Thyroid gland (tissue), 4 donors: ENCODE results near the gene CLEC19A. TPM values are rescaled to one million over a fixed set of nuclear protein-coding genes. Genes with fewer than 3 reads are reported as not detected.

Experiments used
- DNase-seq, 2 donors: peaks; one replicate each; pipeline ENCODE4 v3.0.0-alpha.2; 2019
- H3K27ac ChIP-seq, 3 donors: fragments of 200-600 bp; sonication (generic); 1 replicate in 2 of 3; 2 replicates in 1 of 3; pipeline ENCODE4 v1.5.1; 2016 to 2019; ENCODE audit warnings: mild to moderate bottlenecking in 1 of 3, moderate library complexity in 1 of 3
- H3K27me3 ChIP-seq: fragments of 200-600 bp; sonication (generic); one replicate; pipeline ENCODE4 v1.5.1; 2019
- H3K36me3 ChIP-seq, 2 donors: fragments of 200-600 bp; sonication (generic); one replicate each; pipeline ENCODE4 v1.5.1; 2016 to 2019
- H3K4me1 ChIP-seq, 2 donors: fragments of 200-600 bp; sonication (generic); one replicate each; pipeline ENCODE4 v1.5.1; 2017 to 2019
- H3K4me3 ChIP-seq, 3 donors: fragments of 200-600 bp; sonication (generic); replicated peaks in 1 of 3; 1 replicate in 2 of 3; 2 replicates in 1 of 3; pipeline ENCODE4 v1.5.1; 2016; ENCODE audit warnings: mild to moderate bottlenecking in 1 of 3
- H3K9me3 ChIP-seq: fragments of 200-600 bp; sonication (generic); one replicate; pipeline ENCODE4 v1.5.1; 2017
- CTCF ChIP-seq, 6 experiments: fragments of 200-600 bp in 3 of 6; fragments of 450-650 bp in 3 of 6; sonication (generic) in 3 of 6; IDR thresholded peaks; one replicate each; pipeline ENCODE4 v1.5.1; 2016 to 2019; ENCODE audit warnings: antibody characterized with exemption in 6 of 6, mild to moderate bottlenecking in 2 of 6, inconsistent platforms in 1 of 6, moderate library complexity in 1 of 6
- POLR2A ChIP-seq, 2 donors: fragments of 450-650 bp; IDR thresholded peaks; one replicate each; pipeline ENCODE4 v1.6.1; 2017; ENCODE audit warnings: antibody characterized with exemption in 2 of 2, mild to moderate bottlenecking in 2 of 2, moderate library complexity in 1 of 2
- WGBS, 2 donors: methylation state at CpG; one replicate each; pipeline ENCODE4 v1.1.5; 2017; 5-methylcytosine and 5-hydroxymethylcytosine counted together
- intact Hi-C: fragments of 100-400 bp; cut with DNase I; formaldehyde crosslinking; loops from one replicate; pipeline ENCODE4 v1.15.1; 2023
- total RNA-seq, 4 donors: library from RNA; depleted of rRNA; stranded (reverse); fragments of >200 nt; gene quantifications; one replicate each; pipeline ENCODE4 v1.2.3, GENCODE V29; 2016

The CLEC19A gene
- total RNA-seq, 4 donors from 2014 or later: not detected

- Histone ChIP-seq H3K4me1 (no peaks in the 10 kb centered on the region), H3K9me3 (no peaks in the 10 kb centered on the region), H3K27ac (no peak overlapping the region), H3K27me3 (no peaks in the 10 kb centered on the region), H3K4me3 (no peak overlapping the region), H3K36me3 (no peaks in the 10 kb centered on the region)
- TF ChIP-seq POLR2A (IDR thresholded peaks at IDR 0.05): no peak
- no peak for TF ChIP-seq CTCF (IDR thresholded peaks at IDR 0.05)
- DNase-seq: no peak
- 88 to 94% methylated on average over 2 of the region's 2 CpGs for WGBS, 2 donors
- intact Hi-C loops: no loop called here
Observed at GRCh38 chr16:19252904-19253303, 32.6 kb upstream of the CLEC19A start.

DNA sequence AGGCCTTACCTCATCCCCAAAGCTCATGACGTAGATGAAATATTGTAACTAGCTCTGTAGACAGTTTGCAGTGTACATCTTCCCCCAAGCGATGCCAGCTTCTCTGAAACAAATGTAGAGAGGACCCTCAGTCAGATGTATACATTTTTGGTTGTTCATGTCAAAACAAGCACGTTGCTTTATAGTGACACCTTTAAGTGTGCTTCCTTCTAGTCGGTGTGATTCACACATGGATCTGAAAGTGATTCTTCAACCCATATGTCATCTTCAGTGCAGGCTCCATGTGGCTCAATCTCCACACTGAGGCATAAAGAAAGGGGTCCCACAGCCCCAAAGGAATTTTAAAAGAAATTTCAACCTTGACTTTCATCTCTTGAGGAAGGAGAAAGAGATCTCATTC lies 30.9 kb upstream of the CLEC19A start:
- H3K9me3 ChIP-seq: no peaks in the 10 kb centered on the region
- no peaks in the 10 kb centered on the region for H3K36me3 ChIP-seq
- WGBS, 2 donors: 84% methylated on average over 4 of the region's 4 CpGs
- intact Hi-C loops: no loop called here
- TF ChIP-seq CTCF (IDR thresholded peaks at IDR 0.05) (no peak), POLR2A (IDR thresholded peaks at IDR 0.05) (no peak)
- DNase-seq: no peak
- no peak overlapping the region for H3K27ac ChIP-seq
- no peaks in the 10 kb centered on the region for H3K27me3 ChIP-seq
- no peaks in the 10 kb centered on the region for H3K4me1 ChIP-seq
- no peak overlapping the region for H3K4me3 ChIP-seq

GRCh38 chr16:19264123-19264673 lies 21.3 kb upstream of the CLEC19A start:
- 96 to 97% methylated on average over 4 of the region's 4 CpGs for WGBS, 2 donors
- TF ChIP-seq POLR2A (IDR thresholded peaks at IDR 0.05) (no peak), CTCF (IDR thresholded peaks at IDR 0.05) (no peak)
- no peak overlapping the region for H3K4me3 ChIP-seq
- DNase-seq: no peak
- intact Hi-C loops: no loop called here
- peaks cover 0 to 5% of the 10 kb centered on the region in 2 donors for H3K36me3 ChIP-seq
- H3K4me1 ChIP-seq: no peaks in the 10 kb centered on the region
- H3K27me3 ChIP-seq: no peaks in the 10 kb centered on the region
- H3K9me3 ChIP-seq: no peaks in the 10 kb centered on the region
- H3K27ac ChIP-seq: no peak overlapping the region

DNA sequence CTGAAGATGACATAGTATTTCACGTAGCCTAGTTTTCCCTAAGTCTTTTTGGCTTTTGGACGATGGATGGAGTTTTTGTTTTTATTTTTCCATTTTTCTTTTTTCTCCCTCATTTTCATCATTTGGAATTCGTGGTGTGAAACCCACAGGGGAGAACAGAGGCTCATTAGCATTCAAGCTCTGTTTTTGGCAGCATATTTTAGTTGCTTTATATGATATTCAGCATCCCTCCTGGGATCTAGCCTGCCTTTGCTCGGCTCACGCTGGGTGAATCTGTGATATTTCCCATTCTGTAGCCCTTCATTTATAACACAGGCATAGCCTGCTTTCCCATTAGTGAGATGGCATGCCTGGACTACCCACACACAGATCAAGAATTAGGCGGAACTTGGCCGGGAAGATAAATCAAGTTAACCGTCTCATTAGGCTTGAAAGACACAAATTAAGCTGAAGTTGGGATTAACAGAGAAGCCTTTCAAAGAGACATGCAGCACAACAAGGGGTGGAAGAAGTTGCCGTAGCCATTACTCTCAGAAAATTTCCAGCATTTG lies 20.1 kb upstream of the CLEC19A start:
- Histone ChIP-seq H3K27ac (no peak overlapping the region), H3K4me3 (no peak overlapping the region), H3K9me3 (no peaks in the 10 kb centered on the region), H3K4me1 (no peaks in the 10 kb centered on the region), H3K27me3 (no peaks in the 10 kb centered on the region), H3K36me3 (peaks cover 0 to 5% of the 10 kb centered on the region in 2 donors)
- TF ChIP-seq POLR2A (IDR thresholded peaks at IDR 0.05) (no peak), CTCF (IDR thresholded peaks at IDR 0.05) (no peak)
- DNase-seq: no peak
- intact Hi-C loops: no loop called here
- WGBS, 2 donors: 82 to 84% methylated on average over 9 of the region's 9 CpGs

DNA sequence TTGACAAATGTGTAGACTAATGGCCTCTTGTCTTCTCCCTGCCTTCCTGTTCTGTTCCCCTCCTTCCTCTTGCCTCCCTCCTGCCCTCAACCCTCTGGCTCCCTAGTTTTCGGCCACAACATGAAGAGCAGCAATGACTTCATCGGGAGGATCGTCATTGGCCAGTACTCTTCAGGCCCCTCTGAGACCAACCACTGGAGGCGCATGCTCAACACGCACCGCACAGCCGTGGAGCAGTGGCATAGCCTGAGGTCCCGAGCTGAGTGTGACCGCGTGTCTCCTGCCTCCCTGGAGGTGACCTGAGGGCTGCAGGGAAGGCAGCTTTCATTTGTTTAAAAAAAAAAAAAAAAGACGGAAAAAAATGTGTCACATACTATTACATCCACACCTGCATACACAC lies 18.8 kb upstream of the CLEC19A start:
- TF ChIP-seq POLR2A (IDR thresholded peaks at IDR 0.05) (no peak), CTCF (IDR thresholded peaks at IDR 0.05) (no peak)
- H3K4me3 ChIP-seq: no peak overlapping the region
- no peak for DNase-seq
- H3K27ac ChIP-seq: no peak overlapping the region
- WGBS, 2 donors: 92 to 95% methylated on average over 11 of the region's 11 CpGs
- no peaks in the 10 kb centered on the region for H3K27me3 ChIP-seq
- intact Hi-C loops: no loop called here
- H3K4me1 ChIP-seq: no peaks in the 10 kb centered on the region
- peaks cover 0 to 5% of the 10 kb centered on the region in 2 donors for H3K36me3 ChIP-seq
- no peaks in the 10 kb centered on the region for H3K9me3 ChIP-seq
